COLO668 (cell line): ENCODE measurements around the gene DAG1.

Experiments used
- DNase-seq: peaks from one replicate; lab custom pipeline; 2025; ENCODE audit not compliant: unreplicated experiment; lab: John Stamatoyannopoulos, UW

The DAG1 gene

GRCh38 chr3:49512781-49513355 lies 42.8 kb downstream of the DAG1 start:
- DNase-seq, result no peak

- no peak for DNase-seq
Measured at GRCh38 chr3:49513494-49514124, 43.5 kb downstream of the DAG1 start.

GRCh38 chr3:49518016-49518415 lies 47.9 kb downstream of the DAG1 start:
- DNase-seq, result no peak

GRCh38 chr3:49518441-49518840 lies 48.4 kb downstream of the DAG1 start:
- no peak for DNase-seq

- no peak for DNase-seq
Measured at GRCh38 chr3:49519296-49519695, 49.2 kb downstream of the DAG1 start.

- DNase-seq, result no peak
Measured at GRCh38 chr3:49519916-49520385, 49.9 kb downstream of the DAG1 start.

- DNase-seq, result no peak
Measured at GRCh38 chr3:49523756-49524747, 54.0 kb downstream of the DAG1 start.

GRCh38 chr3:49529567-49529966 lies 59.5 kb downstream of the DAG1 start:
- DNase-seq, result no peak

GRCh38 chr3:49530231-49530630 lies 60.2 kb downstream of the DAG1 start:
- no peak for DNase-seq

- DNase-seq, result no peak
Measured at GRCh38 chr3:49530701-49531100, 60.6 kb downstream of the DAG1 start.

- DNase-seq, result no peak
Measured at GRCh38 chr3:49531218-49531617, 61.2 kb downstream of the DAG1 start.

GRCh38 chr3:49531715-49532114 lies 61.6 kb downstream of the DAG1 start:
- DNase-seq, result no peak

GRCh38 chr3:49533031-49533430 lies 63.0 kb downstream of the DAG1 start:
- DNase-seq, result no peak

- no peak for DNase-seq
Measured at GRCh38 chr3:49533786-49534519, 63.9 kb downstream of the DAG1 start.

- peak; percentile 88 for DNase-seq
Measured at GRCh38 chr3:49534581-49535441, 64.7 kb downstream of the DAG1 start.

- no peak for DNase-seq
Measured at GRCh38 chr3:49535971-49536874, 66.2 kb downstream of the DAG1 start.

GRCh38 chr3:49536875-49537533 lies 66.9 kb downstream of the DAG1 start:
- DNase-seq, result no peak
